GM19452 (cell line): ENCODE measurements around the gene PAPPA.

Experiments
- ATAC-seq: cut with Tn5 transposase; IDR thresholded peaks from one replicate; pipeline ENCODE4 v1.9.1; 2021; ENCODE audit not compliant: unreplicated experiment

The PAPPA gene

DNA sequence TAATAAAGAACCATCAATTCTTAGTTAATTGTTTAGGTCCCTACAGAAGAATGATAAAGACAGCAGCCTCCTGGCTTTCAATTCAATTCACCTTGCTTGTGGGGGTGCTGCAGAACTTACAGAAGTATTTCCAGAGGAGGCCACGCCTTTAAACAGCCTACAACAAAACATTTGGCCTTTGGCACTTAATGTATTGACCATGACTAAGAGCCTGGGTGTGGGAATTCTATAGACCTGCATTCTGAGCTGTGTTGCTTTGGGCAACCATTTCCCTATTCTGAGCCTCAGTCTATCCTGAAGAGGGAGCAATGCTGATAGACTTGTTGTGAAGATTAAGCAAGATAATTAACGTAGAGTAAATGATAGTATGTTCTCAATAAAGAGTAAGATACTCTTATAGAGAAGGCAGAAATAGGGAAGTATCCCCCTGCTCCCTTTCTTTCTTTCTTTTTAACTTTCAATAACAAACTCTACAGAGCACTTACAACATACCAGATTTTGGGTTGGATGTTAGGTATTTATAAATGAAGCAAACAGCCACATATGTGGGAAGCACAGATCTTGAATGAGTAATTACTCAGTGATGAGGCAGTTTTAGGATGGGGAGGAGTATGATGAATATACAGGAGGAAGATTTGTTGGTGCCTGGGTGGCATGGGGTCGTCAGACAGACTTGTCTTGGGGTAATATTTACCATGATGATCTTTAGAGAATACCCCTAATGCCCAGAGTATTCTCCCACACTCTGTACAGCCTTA, 28.4 kb downstream of the PAPPA start:
- no peak for ATAC-seq

GRCh38 chr9:116182876-116183275, 29.3 kb downstream of the PAPPA start:
- ATAC-seq, result no peak

DNA sequence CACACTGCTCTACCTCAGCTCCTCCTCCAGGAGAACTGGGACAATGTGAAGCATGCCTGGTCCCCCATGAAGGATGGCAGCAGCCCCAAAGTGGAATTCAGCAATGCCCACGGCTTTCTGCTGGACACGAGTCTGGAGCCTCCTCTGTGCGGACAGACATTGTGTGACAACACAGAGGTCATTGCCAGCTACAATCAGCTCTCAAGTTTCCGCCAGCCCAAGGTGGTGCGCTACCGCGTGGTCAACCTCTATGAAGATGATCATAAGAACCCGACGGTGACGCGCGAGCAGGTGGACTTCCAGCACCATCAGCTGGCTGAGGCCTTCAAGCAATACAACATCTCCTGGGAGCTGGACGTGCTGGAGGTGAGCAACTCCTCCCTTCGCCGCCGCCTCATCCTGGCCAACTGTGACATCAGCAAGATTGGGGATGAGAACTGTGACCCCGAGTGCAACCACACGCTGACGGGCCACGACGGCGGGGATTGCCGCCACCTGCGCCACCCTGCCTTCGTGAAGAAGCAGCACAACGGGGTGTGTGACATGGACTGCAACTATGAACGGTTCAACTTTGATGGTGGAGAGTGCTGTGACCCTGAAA, 34.1 kb downstream of the PAPPA start:
- no peak for ATAC-seq

DNA sequence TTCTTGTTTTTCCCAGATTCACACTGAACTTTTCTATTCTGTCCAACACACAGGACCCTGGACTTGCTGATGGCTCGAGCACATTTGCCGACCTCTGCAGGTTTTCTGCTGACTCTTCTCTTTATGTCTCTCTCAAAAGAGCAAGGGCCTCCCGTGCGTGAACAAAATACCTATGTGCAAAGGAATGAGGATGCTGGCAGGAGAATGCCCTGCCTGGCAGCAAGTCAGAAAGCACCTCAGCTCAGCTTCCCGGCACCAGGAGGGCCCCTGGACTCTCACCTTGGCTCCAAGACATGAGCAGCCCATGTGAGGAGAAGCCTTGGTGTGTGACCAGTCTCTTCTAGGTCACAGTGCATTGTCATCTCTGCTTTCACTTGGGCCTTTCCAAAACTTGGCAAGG, 36.1 kb downstream of the PAPPA start:
- no peak for ATAC-seq

DNA sequence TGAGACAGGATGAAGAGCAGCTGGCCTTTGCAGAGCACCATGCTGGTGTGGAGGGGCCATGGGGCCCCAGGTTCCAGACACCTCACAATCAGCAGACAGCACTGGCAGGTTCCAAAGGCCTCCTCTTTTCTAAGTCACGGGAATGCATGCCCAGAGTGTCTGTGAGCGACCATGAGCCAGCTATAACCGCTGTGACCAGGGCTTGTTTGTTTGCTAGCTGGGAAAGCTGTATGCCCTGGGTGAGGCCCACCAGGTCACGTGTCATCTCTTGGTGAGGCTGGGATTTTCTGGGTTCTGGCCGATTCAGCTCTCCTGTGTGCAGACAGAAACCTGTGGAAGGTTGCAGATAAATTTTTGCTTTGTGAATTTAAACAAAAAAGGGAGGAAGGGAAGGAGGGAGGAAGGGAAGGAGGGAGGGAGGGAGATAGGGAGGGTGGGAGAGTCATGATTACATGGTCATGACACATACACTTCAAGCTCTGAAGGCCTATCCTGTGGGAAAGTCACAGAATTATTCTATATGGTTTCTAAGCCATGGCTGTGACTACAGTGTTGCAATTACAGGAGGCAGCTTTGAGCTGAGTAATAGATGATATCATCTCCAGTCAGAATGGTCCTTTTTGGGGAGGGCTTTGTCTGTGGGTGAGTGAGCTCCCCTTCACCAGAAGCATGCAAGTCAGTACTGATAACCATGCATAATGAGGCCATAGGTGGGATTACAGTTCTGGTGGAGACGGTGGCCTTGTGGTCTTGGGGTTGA, 37.2 kb downstream of the PAPPA start:
- no peak for ATAC-seq

GRCh38 chr9:116191576-116192415, 38.2 kb downstream of the PAPPA start:
- no peak for ATAC-seq

DNA sequence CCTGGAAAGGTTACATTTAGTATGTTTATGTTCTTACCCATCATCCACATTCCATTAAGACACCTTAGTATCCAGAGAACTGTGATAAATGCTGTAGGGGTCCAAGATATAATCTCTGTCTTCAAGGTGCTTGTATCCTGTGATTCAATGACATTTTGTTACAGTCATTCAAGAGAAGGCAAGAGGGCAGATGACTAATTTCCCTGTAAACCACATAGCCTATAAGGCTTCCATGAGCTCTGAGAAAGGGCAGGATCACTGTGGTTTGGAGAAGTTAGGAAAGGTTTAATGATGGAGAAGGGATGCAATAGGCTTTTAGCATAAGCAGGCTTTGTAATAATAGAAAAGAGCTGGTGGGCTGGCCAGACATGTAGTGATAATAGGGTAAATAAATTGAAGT, 40.0 kb downstream of the PAPPA start:
- no peak for ATAC-seq

- no peak for ATAC-seq
Measured at GRCh38 chr9:116196806-116197205, 43.2 kb downstream of the PAPPA start.

DNA sequence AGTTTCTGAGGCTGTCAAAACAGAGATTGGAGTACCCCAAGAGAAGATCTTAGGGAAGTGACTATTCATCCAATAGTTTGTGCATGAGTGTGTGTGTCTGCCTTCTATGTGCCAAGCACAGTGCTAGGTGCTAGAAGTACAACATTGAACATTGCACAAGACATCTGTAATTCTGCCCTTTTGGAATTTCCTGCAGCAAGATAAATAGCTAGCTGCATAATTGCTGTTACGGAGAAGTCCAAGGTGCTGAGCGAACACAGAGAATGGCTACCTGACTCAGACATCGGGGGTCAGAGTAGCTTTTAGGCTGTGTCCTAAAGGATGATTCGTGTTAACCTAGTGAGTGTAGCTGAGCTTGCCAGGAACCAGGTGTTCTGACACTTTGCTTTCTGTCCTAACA, 44.8 kb downstream of the PAPPA start:
- ATAC-seq, result no peak

DNA sequence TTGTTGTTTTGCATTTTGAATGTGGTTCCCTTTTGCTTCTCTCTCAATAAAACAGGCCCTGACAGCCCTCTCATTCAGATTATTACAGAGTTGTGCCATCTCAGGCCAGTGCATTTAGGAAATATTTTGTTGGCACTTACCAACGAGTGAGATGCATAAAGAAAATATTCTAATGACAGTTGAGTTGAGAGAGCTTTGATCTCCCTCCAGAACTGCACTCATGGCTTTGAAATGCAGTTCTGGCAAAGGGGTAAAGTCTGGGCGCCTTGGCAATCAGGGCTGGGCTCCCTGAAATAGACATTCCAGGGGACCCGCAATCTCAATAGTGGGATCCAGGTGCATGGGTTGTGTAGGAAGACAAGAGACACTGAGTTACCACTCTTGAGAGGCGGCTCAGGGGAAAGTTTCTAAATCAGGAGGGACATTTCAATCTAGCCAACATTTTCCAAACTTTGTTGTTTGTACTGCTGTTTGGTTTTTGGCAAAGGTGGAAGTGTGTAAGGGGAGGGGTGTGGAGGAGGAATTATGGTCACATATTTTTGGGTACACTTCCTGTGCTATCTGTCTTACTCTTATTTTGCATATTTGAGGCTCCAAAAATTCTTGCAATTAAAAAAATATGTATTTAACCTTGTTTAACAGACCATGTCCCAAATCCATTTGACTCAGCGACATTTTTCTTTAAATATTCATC, 48.8 kb downstream of the PAPPA start:
- no peak for ATAC-seq

GRCh38 chr9:116204252-116204882, 50.8 kb downstream of the PAPPA start:
- ATAC-seq, result no peak

GRCh38 chr9:116207371-116208111, 54.0 kb downstream of the PAPPA start:
- no peak for ATAC-seq

DNA sequence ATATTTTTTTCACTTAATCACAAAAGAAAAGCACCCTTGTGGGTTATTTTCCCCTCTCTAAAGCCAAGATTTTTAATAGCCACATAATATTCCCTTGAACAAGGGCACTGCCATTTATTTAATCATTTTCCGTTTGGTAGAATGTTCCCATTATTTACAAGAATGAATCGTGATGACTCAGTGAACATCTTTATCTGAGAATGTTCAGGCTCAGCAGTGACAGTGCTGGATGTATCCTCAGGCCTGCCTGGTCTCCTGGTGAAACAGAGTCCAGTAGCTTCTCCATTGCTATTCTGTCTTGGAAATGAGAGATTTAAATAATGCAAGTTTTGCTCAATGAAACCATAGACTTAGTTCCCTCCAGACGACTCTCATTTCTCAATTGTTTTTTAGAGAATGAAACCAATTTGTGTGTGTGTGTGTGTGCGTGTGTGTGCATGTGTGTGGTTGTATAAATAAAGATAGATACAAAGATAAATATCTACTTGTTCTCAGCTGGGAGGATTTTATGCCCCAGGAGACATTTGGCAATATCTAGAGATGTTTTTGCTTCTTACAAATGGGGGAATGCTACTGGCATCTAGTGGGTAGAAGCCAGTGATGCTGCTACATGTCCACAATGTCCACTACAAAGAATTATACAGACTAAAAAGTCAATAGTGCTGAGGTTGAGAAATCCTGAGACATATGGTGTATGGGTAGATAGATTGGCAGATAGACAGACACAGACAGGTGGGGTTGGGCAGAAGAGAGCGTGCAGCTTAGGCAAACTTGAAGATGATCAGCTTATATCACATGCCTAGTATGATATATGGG, 55.0 kb downstream of the PAPPA start:
- ATAC-seq, result no peak

DNA sequence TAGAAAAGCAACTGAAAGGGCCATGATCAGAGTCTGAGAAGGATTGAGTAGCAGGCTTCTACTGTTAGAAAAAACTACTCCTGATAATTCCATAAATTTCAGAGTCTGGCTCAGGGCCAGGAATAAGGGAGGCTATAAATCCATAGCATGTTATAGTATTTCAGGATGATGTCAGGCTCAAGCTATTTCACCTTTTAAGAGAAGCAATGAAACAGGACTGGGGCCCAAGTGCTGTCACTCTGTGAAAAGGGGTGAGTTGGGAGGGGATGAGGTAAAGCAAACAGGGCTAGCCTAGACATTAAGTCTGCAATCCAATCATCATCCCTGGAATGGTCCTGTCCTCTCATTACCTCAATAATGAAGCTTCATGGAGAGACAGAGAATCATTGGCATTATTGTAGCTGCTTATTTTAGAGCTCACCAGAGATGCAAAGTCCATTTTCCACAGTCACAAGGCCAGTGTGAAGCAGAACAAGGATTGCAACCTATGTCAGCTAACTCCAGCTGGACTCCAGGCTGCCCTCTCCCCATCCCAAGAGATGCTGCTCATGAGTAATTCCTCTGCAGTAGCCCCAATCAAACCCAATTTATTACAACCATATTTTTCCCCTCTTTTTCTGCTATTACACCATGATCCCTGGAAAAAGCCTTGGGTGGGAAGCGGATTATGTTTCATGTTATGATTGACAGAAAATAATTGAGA, 56.0 kb downstream of the PAPPA start:
- ATAC-seq, result no peak

GRCh38 chr9:116212986-116213692, 59.5 kb downstream of the PAPPA start:
- no peak for ATAC-seq

GRCh38 chr9:116213693-116214047, 60.1 kb downstream of the PAPPA start:
- ATAC-seq, result no peak

- ATAC-seq, result no peak
Measured at GRCh38 chr9:116218399-116218798, 64.8 kb downstream of the PAPPA start.
